Muscle layer of duodenum (tissue), 2 donors: Measurements from ENCODE around the gene ST6GALNAC3.

Experiments used
- H3K27ac ChIP-seq: one replicate; pipeline ENCODE4 v1.7.0; 2013; ENCODE audit warnings: mild to moderate bottlenecking, low read length
- H3K27me3 ChIP-seq: one replicate; pipeline ENCODE4 v1.7.0; 2013; ENCODE audit warnings: low read depth, mild to moderate bottlenecking, control low read depth, low read length
- H3K36me3 ChIP-seq, 2 donors: one replicate each; pipeline ENCODE4 v1.7.0; 2013; ENCODE audit warnings: low read length in 2 of 2, control low read depth in 1 of 2, mild to moderate bottlenecking in 1 of 2; ENCODE audit not compliant: insufficient read depth in 2 of 2, control insufficient read depth in 1 of 2
- H3K4me1 ChIP-seq, 2 donors: one replicate each; pipeline ENCODE4 v1.7.0; 2013; ENCODE audit warnings: low read length in 2 of 2, mild to moderate bottlenecking in 2 of 2, control low read depth in 1 of 2, moderate library complexity in 1 of 2; ENCODE audit not compliant: insufficient read depth in 2 of 2, control insufficient read depth in 1 of 2
- H3K4me3 ChIP-seq, 2 donors: one replicate each; pipeline ENCODE4 v1.7.0; 2013; ENCODE audit warnings: low read length in 2 of 2, low read depth in 1 of 2, mild to moderate bottlenecking in 1 of 2
- H3K9me3 ChIP-seq, 2 donors: one replicate each; pipeline ENCODE4 v1.7.0; 2013; ENCODE audit warnings: low read length in 2 of 2, control low read depth in 1 of 2, mild to moderate bottlenecking in 1 of 2; ENCODE audit not compliant: control insufficient read depth in 1 of 2
- donor health status: healthy.

ST6GALNAC3 gene

GRCh38 chr1:76074321-76075187 is at the start of gene ST6GALNAC3:
TSS of gene ST6GALNAC3 (plus strand) at chr1:76074746.
- Histone ChIP-seq H3K27me3 (no peaks in the 10 kb centered on the region), H3K36me3 (no peaks in the 10 kb centered on the region), H3K4me1 (no peaks in the 10 kb centered on the region), H3K27ac (peak within 1 kb of the TSS; percentile 60), H3K4me3 (peak within 1 kb of the TSS; percentile 78 to 91), H3K9me3 (no peaks in the 10 kb centered on the region)

- no peaks in the 10 kb centered on the region for H3K4me1 ChIP-seq
- no peaks in the 10 kb centered on the region for H3K36me3 ChIP-seq
- no peak overlapping the region for H3K4me3 ChIP-seq
- H3K9me3 ChIP-seq, result no peaks in the 10 kb centered on the region
- no peaks in the 10 kb centered on the region for H3K27me3 ChIP-seq
- H3K27ac ChIP-seq, result no peak overlapping the region
Observed at GRCh38 chr1:76027341-76027740, 47.2 kb upstream of the ST6GALNAC3 start.

GRCh38 chr1:76029331-76029730 is 45.2 kb upstream of the ST6GALNAC3 start:
- H3K36me3 ChIP-seq, result no peaks in the 10 kb centered on the region
- no peaks in the 10 kb centered on the region for H3K9me3 ChIP-seq
- H3K4me1 ChIP-seq, result no peaks in the 10 kb centered on the region
- no peak overlapping the region for H3K4me3 ChIP-seq
- no peak overlapping the region for H3K27ac ChIP-seq
- H3K27me3 ChIP-seq, result no peaks in the 10 kb centered on the region

- Histone ChIP-seq H3K27me3 (no peaks in the 10 kb centered on the region), H3K27ac (no peak overlapping the region), H3K36me3 (no peaks in the 10 kb centered on the region), H3K9me3 (no peaks in the 10 kb centered on the region), H3K4me1 (no peaks in the 10 kb centered on the region), H3K4me3 (no peak overlapping the region)
Observed at GRCh38 chr1:76031496-76031895, 43.0 kb upstream of the ST6GALNAC3 start.

GRCh38 chr1:76033800-76034475 is 40.6 kb upstream of the ST6GALNAC3 start:
- no peaks in the 10 kb centered on the region for H3K9me3 ChIP-seq
- H3K27me3 ChIP-seq, result no peaks in the 10 kb centered on the region
- no peaks in the 10 kb centered on the region for H3K4me1 ChIP-seq
- H3K36me3 ChIP-seq, result no peaks in the 10 kb centered on the region
- no peak overlapping the region for H3K4me3 ChIP-seq
- H3K27ac ChIP-seq, result no peak overlapping the region

- no peaks in the 10 kb centered on the region for H3K4me1 ChIP-seq
- H3K27ac ChIP-seq, result no peak overlapping the region
- no peaks in the 10 kb centered on the region for H3K27me3 ChIP-seq
- H3K36me3 ChIP-seq, result no peaks in the 10 kb centered on the region
- no peaks in the 10 kb centered on the region for H3K9me3 ChIP-seq
- no peak overlapping the region for H3K4me3 ChIP-seq
Observed at GRCh38 chr1:76035053-76035452, 39.5 kb upstream of the ST6GALNAC3 start.

- Histone ChIP-seq H3K4me3 (no peak overlapping the region), H3K9me3 (no peaks in the 10 kb centered on the region), H3K27me3 (no peaks in the 10 kb centered on the region), H3K36me3 (no peaks in the 10 kb centered on the region), H3K4me1 (no peaks in the 10 kb centered on the region), H3K27ac (no peak overlapping the region)
Observed at GRCh38 chr1:76037324-76037723, 37.2 kb upstream of the ST6GALNAC3 start.

GRCh38 chr1:76038287-76039004 is 36.1 kb upstream of the ST6GALNAC3 start:
- H3K27me3 ChIP-seq, result no peaks in the 10 kb centered on the region
- no peaks in the 10 kb centered on the region for H3K9me3 ChIP-seq
- H3K27ac ChIP-seq, result no peak overlapping the region
- H3K36me3 ChIP-seq, result no peaks in the 10 kb centered on the region
- no peak overlapping the region for H3K4me3 ChIP-seq
- no peaks in the 10 kb centered on the region for H3K4me1 ChIP-seq

- H3K27ac ChIP-seq, result no peak overlapping the region
- no peaks in the 10 kb centered on the region for H3K36me3 ChIP-seq
- H3K4me1 ChIP-seq, result no peaks in the 10 kb centered on the region
- no peaks in the 10 kb centered on the region for H3K27me3 ChIP-seq
- H3K4me3 ChIP-seq, result no peak overlapping the region
- H3K9me3 ChIP-seq, result no peaks in the 10 kb centered on the region
Observed at GRCh38 chr1:76046149-76046548, 28.4 kb upstream of the ST6GALNAC3 start.

- H3K4me1 ChIP-seq, result no peaks in the 10 kb centered on the region
- H3K36me3 ChIP-seq, result no peaks in the 10 kb centered on the region
- H3K9me3 ChIP-seq, result no peaks in the 10 kb centered on the region
- H3K27ac ChIP-seq, result no peak overlapping the region
- no peak overlapping the region for H3K4me3 ChIP-seq
- H3K27me3 ChIP-seq, result no peaks in the 10 kb centered on the region
Observed at GRCh38 chr1:76048219-76048618, 26.3 kb upstream of the ST6GALNAC3 start.

GRCh38 chr1:76048926-76049325 is 25.6 kb upstream of the ST6GALNAC3 start:
- Histone ChIP-seq H3K4me1 (no peaks in the 10 kb centered on the region), H3K27me3 (no peaks in the 10 kb centered on the region), H3K4me3 (no peak overlapping the region), H3K27ac (no peak overlapping the region), H3K36me3 (no peaks in the 10 kb centered on the region), H3K9me3 (no peaks in the 10 kb centered on the region)
